ENCODE results near the gene B4GALT2. TPM values are rescaled to one million over a fixed set of nuclear protein-coding genes. Genes with fewer than 3 reads are reported as not detected.
A peak's percentile ranks its signal among the peaks of the same experiment; 100 is the strongest.

Gene B4GALT2
- total and polyA plus RNA-seq, 7 experiments from 2014 or later: 0.49 to 16.9 (median 1.6) TPM; not detected in 2

DNA sequence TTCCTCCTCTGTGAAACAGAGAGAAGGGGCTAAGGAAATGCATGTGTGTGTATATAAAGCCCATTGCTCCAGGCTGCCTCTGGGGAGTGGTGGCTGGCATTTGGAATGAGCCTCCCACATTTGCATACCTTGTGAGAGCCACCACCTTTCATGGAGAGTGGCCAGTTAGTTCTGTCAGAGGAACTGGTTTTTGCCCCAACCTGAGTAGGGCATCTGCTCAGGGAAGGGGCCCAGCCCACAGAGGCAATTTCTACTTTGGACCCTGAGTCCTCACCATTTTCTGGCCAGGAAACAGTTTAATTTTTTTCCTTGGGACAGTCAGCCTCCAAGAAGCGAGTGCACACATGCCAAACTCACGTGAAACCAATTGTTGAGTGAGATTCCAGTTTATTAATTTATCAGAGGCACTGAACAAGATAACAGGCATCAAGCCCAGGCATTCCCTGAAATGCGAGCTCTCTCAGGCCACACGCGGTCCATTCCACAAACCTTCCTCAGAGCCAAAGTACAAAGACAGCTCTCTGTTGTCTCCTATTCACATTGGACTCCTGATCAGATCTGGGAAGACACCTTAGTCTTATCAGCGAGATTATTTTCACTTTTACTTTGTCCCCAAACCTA, 53.3 kb downstream of the B4GALT2 start:
- Mint-ChIP-seq H3K27me3 (no peaks in the 10 kb centered on the region), H3K4me3 (peak overlapping the region; percentile 44 to 98 (median 88)), H3K4me1 (peaks cover 16 to 44% (median 23%) of the 10 kb centered on the region in 7 donors), H3K9me3 (peaks cover 0 to 3% (median 0%) of the 10 kb centered on the region in 11 donors), H3K36me3 (no peaks in the 10 kb centered on the region), H3K27ac (peak overlapping the region in 6 of 9 donors; percentile 12 to 83 (median 52))
- Histone ChIP-seq H3K9me3 (ENCODE audit: control insufficient read depth in 2 of 3, low read length in 3 of 3) (no peaks in the 10 kb centered on the region), H3K4me1 (ENCODE audit: control insufficient read depth in 2 of 2, insufficient read depth in 2 of 2, low read length in 2 of 2) (peaks cover 0 to 7% of the 10 kb centered on the region in 2 donors), H3K27me3 (ENCODE audit: control insufficient read depth in 2 of 2, insufficient read depth in 2 of 2, low read length in 2 of 2) (no peaks in the 10 kb centered on the region), H3K27ac (ENCODE audit: low read depth, low read length) (no peak overlapping the region), H3K4me3 (ENCODE audit: low read length) (no peak overlapping the region), H3K36me3 (ENCODE audit: control insufficient read depth in 2 of 3, insufficient read depth in 3 of 3, low read length in 3 of 3) (no peaks in the 10 kb centered on the region)
- ATAC-seq (no peak), DNase-seq (no peak)
- intact Hi-C loops (cut with micrococcal nuclease): loop anchor here (5.0 to 10.0 kb wide), 2 partner anchors 323 to 1655 kb away; partner anchors contain the start of genes ERI3 (in 1 of the 2), GPBP1L1 (in 1 of the 2) and TMEM69 (in 1 of the 2)
- ChIA-PET POLR2A (no interaction called here), CTCF (interaction anchor here (0.6 to 1.9 kb wide), 2 partner anchors 14 to 26 kb away, joined by 3 to 7 read pairs; no protein-coding TSS in a partner anchor)

DNA sequence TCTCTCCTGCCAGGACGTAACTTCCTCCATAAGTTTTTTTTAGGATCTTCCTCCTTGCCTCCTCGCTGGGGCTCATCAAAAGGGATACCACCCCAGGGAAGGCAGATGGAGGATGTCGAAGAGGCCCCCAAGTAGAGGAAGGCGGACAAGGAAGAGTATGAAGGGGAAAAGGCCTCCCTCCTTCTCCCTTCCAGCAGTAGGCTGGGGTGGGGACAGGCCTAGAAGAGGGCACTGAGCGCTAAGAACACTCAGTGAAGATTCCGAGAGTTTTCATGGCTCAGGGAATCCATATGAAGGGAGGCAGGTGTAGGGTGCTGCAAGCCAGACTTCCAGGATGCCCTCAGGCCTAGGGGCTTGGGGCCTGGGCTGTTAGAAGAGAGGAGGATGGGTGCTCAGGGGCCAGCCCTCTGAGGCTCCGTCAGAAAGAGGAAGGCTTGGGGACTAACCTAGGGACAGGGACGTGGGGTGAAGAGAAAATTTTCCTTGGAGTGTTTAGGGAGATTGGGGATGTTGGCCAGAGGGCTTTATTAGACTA, 54.1 kb downstream of the B4GALT2 start:
- DNase-seq (no peak), ATAC-seq (no peak)
- Histone ChIP-seq H3K9me3 (ENCODE audit: control insufficient read depth in 2 of 3, low read length in 3 of 3) (no peaks in the 10 kb centered on the region), H3K36me3 (ENCODE audit: control insufficient read depth in 2 of 3, insufficient read depth in 3 of 3, low read length in 3 of 3) (no peaks in the 10 kb centered on the region), H3K27ac (ENCODE audit: low read depth, low read length) (no peak overlapping the region), H3K4me1 (ENCODE audit: control insufficient read depth in 2 of 2, insufficient read depth in 2 of 2, low read length in 2 of 2) (peaks cover 0 to 7% of the 10 kb centered on the region in 2 donors), H3K4me3 (ENCODE audit: low read length) (no peak overlapping the region), H3K27me3 (ENCODE audit: control insufficient read depth in 2 of 2, insufficient read depth in 2 of 2, low read length in 2 of 2) (no peaks in the 10 kb centered on the region)
- H3K36me3 Mint-ChIP-seq: no peaks in the 10 kb centered on the region
- H3K4me1 Mint-ChIP-seq: peaks cover 16 to 42% (median 19%) of the 10 kb centered on the region in 7 donors
- ChIA-PET POLR2A (no interaction called here), CTCF (interaction anchor here (1.0 to 5.4 kb wide), 3 partner anchors 19 to 27 kb away, joined by 3 to 87 read pairs (median 7); no protein-coding TSS in a partner anchor)
- peak overlapping the region in 2 of 10 donors; percentile 13 to 51 for H3K4me3 Mint-ChIP-seq
- H3K27me3 Mint-ChIP-seq: no peaks in the 10 kb centered on the region
- peaks cover 0 to 2% (median 0%) of the 10 kb centered on the region in 11 donors for H3K9me3 Mint-ChIP-seq
- intact Hi-C loops (cut with micrococcal nuclease): loop anchor here (5.0 to 10.0 kb wide), 2 partner anchors 322 to 1654 kb away; partner anchors contain the start of genes ERI3 (in 1 of the 2), GPBP1L1 (in 1 of the 2) and TMEM69 (in 1 of the 2)
- peak overlapping the region in 7 of 9 donors; percentile 12 to 89 (median 31) for H3K27ac Mint-ChIP-seq

DNA sequence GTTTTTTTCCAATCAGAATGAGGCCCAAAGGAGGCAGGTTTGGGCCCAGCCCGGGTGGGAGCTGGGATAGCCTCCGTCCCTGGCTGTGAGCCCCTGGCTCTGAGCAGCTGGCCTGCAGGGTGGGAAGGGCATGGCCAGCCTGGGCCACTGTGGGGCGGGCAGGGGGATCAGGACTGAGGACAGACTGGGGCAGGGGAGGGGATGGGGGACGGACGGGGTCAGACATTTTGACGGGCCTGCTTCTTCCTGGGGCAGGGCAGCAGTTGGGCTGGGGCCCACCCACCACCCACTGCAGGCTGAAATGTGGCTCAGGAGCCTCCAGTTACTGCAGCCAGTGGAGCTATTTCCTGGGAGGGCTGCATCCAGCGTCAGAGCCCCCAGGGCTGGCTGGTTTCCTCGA, 54.7 kb downstream of the B4GALT2 start:
- Histone ChIP-seq H3K4me1 (ENCODE audit: control insufficient read depth in 2 of 2, insufficient read depth in 2 of 2, low read length in 2 of 2) (peaks cover 0 to 7% of the 10 kb centered on the region in 2 donors), H3K36me3 (ENCODE audit: control insufficient read depth in 2 of 3, insufficient read depth in 3 of 3, low read length in 3 of 3) (no peaks in the 10 kb centered on the region), H3K4me3 (ENCODE audit: low read length) (no peak overlapping the region), H3K27me3 (ENCODE audit: control insufficient read depth in 2 of 2, insufficient read depth in 2 of 2, low read length in 2 of 2) (no peaks in the 10 kb centered on the region), H3K9me3 (ENCODE audit: control insufficient read depth in 2 of 3, low read length in 3 of 3) (no peaks in the 10 kb centered on the region), H3K27ac (ENCODE audit: low read depth, low read length) (no peak overlapping the region)
- ChIA-PET POLR2A (no interaction called here), CTCF (interaction anchor here (1.0 to 5.4 kb wide), 3 partner anchors 20 to 31 kb away, joined by 3 to 87 read pairs (median 4); no protein-coding TSS in a partner anchor)
- Mint-ChIP-seq H3K9me3 (no peaks in the 10 kb centered on the region), H3K4me1 (peaks cover 11 to 37% (median 15%) of the 10 kb centered on the region in 7 donors), H3K27me3 (peaks cover 0 to 3% (median 0%) of the 10 kb centered on the region in 5 donors), H3K27ac (no peak overlapping the region), H3K4me3 (no peak overlapping the region), H3K36me3 (no peaks in the 10 kb centered on the region)
- DNase-seq (no peak), ATAC-seq (no peak)
- intact Hi-C loops (cut with micrococcal nuclease): loop anchor here (5.0 to 10.0 kb wide), 2 partner anchors 321 to 1654 kb away; partner anchors contain the start of genes ERI3 (in 1 of the 2), GPBP1L1 (in 1 of the 2) and TMEM69 (in 1 of the 2)

DNA sequence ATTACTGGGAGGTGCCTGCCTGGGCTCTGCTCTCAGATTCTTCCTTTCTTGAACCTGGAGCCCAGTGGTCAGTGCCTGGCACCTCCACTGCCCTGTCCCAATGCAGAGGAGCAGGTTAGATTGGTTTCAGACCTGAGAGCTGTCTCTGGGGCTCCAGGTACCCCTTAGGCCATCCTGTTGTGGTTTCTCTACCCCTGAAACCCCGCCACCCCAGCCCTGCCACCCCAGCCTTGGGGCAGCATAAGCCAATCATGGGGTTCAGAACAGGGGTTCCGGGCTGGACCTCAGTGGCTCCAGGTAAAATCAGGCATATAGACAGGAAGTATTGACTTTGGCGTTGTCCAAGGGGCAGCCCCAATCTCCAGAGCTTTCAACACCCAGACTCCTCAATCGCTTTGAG, 55.4 kb downstream of the B4GALT2 start:
- CTCF ChIA-PET: interaction anchor here (1.4 to 5.4 kb wide), 2 partner anchors 28 to 31 kb away, joined by 4 to 87 read pairs; no protein-coding TSS in a partner anchor
- DNase-seq (no peak), ATAC-seq (no peak)
- Mint-ChIP-seq H3K4me3 (no peak overlapping the region), H3K36me3 (no peaks in the 10 kb centered on the region), H3K27ac (no peak overlapping the region), H3K27me3 (peaks cover 0 to 3% (median 0%) of the 10 kb centered on the region in 5 donors), H3K9me3 (no peaks in the 10 kb centered on the region), H3K4me1 (peaks cover 4 to 31% (median 8%) of the 10 kb centered on the region in 7 donors)
- no peaks in the 10 kb centered on the region for H3K27me3 ChIP-seq (ENCODE audit: control insufficient read depth in 2 of 2, insufficient read depth in 2 of 2, low read length in 2 of 2)
- POLR2A ChIA-PET: no interaction called here
- peaks cover 0 to 3% of the 10 kb centered on the region in 2 donors for H3K4me1 ChIP-seq (ENCODE audit: control insufficient read depth in 2 of 2, insufficient read depth in 2 of 2, low read length in 2 of 2)
- intact Hi-C loops (cut with micrococcal nuclease): loop anchor here (5.0 to 10.0 kb wide), 2 partner anchors 320 to 1653 kb away; partner anchors contain the start of genes ERI3 (in 1 of the 2), GPBP1L1 (in 1 of the 2) and TMEM69 (in 1 of the 2)
- H3K9me3 ChIP-seq (ENCODE audit: control insufficient read depth in 2 of 3, low read length in 3 of 3): no peaks in the 10 kb centered on the region
- no peak overlapping the region for H3K27ac ChIP-seq (ENCODE audit: low read depth, low read length)
- H3K36me3 ChIP-seq (ENCODE audit: control insufficient read depth in 2 of 3, insufficient read depth in 3 of 3, low read length in 3 of 3): no peaks in the 10 kb centered on the region
- H3K4me3 ChIP-seq (ENCODE audit: low read length): no peak overlapping the region

DNA sequence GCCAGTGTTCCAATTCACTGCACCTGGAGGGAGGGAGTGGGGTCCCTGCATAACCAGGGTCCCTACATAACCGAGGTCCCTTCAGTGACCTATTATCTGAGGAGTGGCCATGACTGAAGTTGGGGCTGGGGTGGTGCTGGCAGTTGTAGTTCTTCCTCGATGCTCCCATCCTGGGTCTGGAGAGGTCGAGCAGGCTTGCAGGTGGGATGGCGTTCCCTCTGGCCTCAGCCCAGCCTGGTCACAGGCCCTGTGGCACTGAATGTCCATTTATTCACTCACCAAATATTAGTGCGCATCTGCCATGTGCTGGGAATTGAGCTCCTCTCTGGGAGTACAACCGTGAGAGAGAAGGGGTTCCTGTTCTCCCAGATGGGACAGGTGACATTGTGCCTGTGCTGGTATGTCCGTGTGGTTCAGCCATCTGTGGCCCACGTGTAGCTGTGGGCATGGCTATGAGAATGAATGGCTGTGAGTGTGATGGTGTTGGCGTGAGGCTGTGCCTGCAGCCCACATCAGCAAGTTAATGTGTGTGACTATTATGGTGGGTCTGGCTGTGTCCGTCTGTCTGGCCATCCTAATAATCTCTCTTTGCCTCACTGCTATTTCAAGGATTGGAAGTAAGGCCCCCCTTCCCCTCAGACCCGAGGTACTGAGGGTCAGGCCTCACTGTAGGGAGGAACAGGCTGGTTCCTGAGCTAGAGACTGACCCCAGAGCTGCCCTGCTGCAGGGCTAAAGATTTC, 56.1 kb downstream of the B4GALT2 start:
- CTCF ChIA-PET: interaction anchor here (0.7 to 5.4 kb wide), 3 partner anchors 22 to 32 kb away, joined by 3 to 87 read pairs (median 4); no protein-coding TSS in a partner anchor
- Histone ChIP-seq H3K36me3 (ENCODE audit: control insufficient read depth in 2 of 3, insufficient read depth in 3 of 3, low read length in 3 of 3) (no peaks in the 10 kb centered on the region), H3K9me3 (ENCODE audit: control insufficient read depth in 2 of 3, low read length in 3 of 3) (no peaks in the 10 kb centered on the region), H3K27ac (ENCODE audit: low read depth, low read length) (no peak overlapping the region), H3K27me3 (ENCODE audit: control insufficient read depth in 2 of 2, insufficient read depth in 2 of 2, low read length in 2 of 2) (no peaks in the 10 kb centered on the region), H3K4me3 (ENCODE audit: low read length) (no peak overlapping the region), H3K4me1 (ENCODE audit: control insufficient read depth in 2 of 2, insufficient read depth in 2 of 2, low read length in 2 of 2) (no peaks in the 10 kb centered on the region)
- DNase-seq (no peak), ATAC-seq (no peak)
- H3K36me3 Mint-ChIP-seq: no peaks in the 10 kb centered on the region
- peaks cover 0 to 26% (median 3%) of the 10 kb centered on the region in 7 donors for H3K4me1 Mint-ChIP-seq
- intact Hi-C loops (cut with micrococcal nuclease): loop anchor here (5.0 to 10.0 kb wide), 2 partner anchors 320 to 1652 kb away; partner anchors contain the start of genes ERI3 (in 1 of the 2), GPBP1L1 (in 1 of the 2) and TMEM69 (in 1 of the 2)
- H3K27ac Mint-ChIP-seq: peak overlapping the region in 1 of 9 donors; percentile 33
- no peaks in the 10 kb centered on the region for H3K9me3 Mint-ChIP-seq
- POLR2A ChIA-PET: no interaction called here
- H3K4me3 Mint-ChIP-seq: no peak overlapping the region
- peaks cover 0 to 8% (median 0%) of the 10 kb centered on the region in 5 donors for H3K27me3 Mint-ChIP-seq

Measured in naive thymus-derived CD4-positive, alpha-beta T cell (primary cell).